Measurements from ENCODE around the gene TWIST2.

DNA sequence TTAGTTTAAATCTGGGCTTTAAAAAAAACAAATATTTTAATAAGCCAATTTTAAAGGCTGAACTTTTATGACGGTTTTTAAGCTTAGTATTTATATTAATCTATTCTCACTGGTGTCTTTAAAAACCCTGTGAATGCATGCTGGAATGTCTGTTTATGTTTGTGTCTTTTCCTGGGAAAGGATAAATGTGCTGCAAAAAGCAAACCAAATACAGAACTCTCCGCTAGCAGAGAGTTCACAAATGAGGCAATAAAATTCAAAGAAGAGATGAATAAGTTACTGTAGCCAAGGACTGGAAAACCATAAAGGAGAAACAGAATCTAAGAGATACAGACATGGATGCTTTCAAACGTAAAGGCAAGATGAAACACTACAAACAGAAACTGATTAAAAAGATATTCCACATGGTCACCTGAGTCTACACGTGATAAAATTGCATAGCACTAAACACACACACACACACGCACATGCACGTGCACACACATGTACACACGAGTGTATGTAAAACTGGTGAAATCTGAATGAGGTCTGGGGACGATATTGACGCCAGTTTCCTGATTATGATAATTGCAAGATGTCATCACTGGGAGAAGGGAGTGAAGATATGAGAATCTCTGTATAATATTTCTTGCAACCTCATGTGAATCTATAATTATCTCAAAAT is 4.5 kb downstream of the TWIST2 start:
- TF ChIP-seq, protein P1, sequence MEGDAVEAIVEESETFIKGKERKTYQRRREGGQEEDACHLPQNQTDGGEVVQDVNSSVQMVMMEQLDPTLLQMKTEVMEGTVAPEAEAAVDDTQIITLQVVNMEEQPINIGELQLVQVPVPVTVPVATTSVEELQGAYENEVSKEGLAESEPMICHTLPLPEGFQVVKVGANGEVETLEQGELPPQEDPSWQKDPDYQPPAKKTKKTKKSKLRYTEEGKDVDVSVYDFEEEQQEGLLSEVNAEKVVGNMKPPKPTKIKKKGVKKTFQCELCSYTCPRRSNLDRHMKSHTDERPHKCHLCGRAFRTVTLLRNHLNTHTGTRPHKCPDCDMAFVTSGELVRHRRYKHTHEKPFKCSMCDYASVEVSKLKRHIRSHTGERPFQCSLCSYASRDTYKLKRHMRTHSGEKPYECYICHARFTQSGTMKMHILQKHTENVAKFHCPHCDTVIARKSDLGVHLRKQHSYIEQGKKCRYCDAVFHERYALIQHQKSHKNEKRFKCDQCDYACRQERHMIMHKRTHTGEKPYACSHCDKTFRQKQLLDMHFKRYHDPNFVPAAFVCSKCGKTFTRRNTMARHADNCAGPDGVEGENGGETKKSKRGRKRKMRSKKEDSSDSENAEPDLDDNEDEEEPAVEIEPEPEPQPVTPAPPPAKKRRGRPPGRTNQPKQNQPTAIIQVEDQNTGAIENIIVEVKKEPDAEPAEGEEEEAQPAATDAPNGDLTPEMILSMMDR (IDR thresholded peaks at IDR 0.05): no peak
- no peak for TF ChIP-seq POLR2A (IDR thresholded peaks at IDR 0.05)
- TF ChIP-seq EP300 (IDR thresholded peaks at IDR 0.05): no peak
